ENCODE results near the gene FAM47C.
"Not testable (repeated sequence)": the region's sequence is repeated elsewhere in the genome, so short reads cannot be mapped to it uniquely, and the experiment has no call there.

Gene FAM47C

GRCh38 chrX:37008182-37008581 lies at the start of gene FAM47C:
Gene FAM47C (plus strand): TSS chrX:37008366. CDS start chrX:37008411, 45 bp downstream.
- FAIRE-seq: not testable (repeated sequence)

GRCh38 chrX:36961590-36961989 lies 46.6 kb upstream of the FAM47C start:
- FAIRE-seq: no peak
- DNase-seq (ENCODE audit: low spot score): no peak

More at GRCh38 chrX:37008182-37008581, at the start of gene FAM47C:
- DNase-seq (ENCODE audit: low spot score): not testable (repeated sequence)

DNA sequence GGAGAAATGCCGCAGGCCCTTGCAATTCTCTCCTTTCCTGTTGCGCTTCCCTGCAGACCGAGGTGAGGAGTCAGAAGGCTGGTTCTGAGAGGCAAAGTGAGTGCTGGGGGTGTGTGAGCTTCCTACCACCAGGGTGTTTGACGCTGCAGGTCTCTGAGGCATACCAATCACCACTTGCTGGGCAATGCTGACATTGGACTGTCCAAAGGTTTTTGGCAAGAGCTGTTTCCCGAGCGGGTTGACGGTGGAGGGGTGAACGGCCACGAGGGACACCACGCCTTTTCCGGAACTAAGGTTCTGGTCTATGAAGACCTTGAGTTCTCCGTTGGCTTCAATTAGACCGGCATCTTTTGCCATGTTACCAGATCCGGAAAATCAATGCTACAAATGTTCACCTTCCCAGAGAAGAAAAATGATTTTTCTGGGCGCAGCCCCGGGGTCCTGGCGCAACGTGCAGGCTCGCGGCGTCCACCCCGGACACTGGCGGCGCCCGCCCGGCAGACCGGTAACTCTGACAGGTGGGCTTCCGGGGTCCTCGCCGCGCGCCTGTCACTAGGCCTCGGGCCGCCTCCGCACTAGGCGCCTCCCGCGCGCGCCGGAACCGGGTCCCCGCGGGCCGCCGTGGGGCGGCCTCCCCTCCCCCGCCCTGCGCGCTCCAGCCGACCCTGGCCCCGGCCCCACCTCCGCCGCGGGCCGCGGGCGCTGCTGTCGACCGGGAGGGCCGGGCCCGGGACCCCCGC lies 44.9 kb upstream of the FAM47C start:
- DNase-seq (ENCODE audit: low spot score): no peak
- no peak for FAIRE-seq

DNA sequence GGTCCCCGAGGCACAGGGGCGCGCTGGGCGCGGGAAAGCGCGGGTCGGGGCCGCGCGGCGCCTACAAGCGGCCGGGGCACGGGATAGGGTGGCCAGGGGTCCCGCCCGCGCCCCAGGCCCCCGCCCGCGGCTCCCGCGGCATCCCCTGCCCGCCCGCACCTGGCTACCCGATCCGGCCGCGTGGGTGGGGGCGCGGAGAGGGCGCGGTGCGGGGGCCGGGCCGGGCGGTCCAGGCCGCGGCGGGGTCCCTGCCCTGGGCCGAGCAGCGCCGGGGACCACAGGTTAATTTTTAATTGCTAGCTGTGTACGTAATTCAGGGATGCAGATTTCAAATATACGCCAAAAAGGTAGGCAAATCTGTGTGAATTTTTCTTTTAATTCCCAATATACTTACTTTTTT lies 44.3 kb upstream of the FAM47C start:
- FAIRE-seq (no peak), DNase-seq (ENCODE audit: low spot score) (no peak)

- DNase-seq (ENCODE audit: low spot score): no peak
- FAIRE-seq: no peak
Measured at GRCh38 chrX:36973575-36973974, 34.6 kb upstream of the FAM47C start.

DNA sequence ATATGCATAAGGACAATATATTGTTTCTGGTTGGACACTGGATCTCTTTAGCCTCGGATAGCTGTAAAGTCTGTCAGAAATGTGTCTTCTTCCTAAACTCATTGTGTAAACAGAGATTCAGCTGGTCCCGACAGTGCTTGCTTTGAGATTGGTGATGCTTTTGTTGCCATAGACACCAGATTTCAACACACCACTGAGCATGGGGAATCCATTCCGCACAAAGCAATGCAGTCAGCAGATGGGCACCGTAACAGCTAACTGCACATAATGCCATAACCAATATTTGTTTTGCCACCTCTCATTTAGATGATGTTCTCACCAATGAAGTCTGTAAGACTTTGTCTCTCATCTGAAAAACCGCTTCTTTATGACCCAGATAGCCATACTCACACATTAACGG lies 33.3 kb upstream of the FAM47C start:
- FAIRE-seq (no peak), DNase-seq (ENCODE audit: low spot score) (no peak)

- DNase-seq (ENCODE audit: low spot score) (peak; percentile 39), FAIRE-seq (peak; percentile 77)
Measured at GRCh38 chrX:36978886-36979285, 29.3 kb upstream of the FAM47C start.

DNA sequence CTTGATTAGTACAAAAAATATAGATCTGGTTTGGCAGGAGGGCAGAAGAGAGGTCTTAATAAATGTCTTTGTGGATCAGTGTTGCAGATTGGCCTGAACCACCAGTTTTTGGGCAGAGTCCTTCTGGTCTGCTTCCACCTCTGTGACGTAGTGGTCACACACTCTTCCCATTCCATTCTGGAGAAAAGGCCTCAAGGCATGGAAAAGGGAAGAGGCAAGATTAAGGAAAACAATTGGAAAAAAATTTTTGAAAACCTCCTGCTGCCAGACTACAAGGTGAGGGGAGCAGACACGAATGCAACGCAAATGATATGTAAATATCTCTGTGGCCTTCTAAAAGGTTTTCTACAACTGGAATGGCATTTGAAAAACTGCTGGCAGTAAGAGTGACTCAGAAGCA lies 24.3 kb upstream of the FAM47C start:
- FAIRE-seq (no peak), DNase-seq (ENCODE audit: low spot score) (no peak)

DNA sequence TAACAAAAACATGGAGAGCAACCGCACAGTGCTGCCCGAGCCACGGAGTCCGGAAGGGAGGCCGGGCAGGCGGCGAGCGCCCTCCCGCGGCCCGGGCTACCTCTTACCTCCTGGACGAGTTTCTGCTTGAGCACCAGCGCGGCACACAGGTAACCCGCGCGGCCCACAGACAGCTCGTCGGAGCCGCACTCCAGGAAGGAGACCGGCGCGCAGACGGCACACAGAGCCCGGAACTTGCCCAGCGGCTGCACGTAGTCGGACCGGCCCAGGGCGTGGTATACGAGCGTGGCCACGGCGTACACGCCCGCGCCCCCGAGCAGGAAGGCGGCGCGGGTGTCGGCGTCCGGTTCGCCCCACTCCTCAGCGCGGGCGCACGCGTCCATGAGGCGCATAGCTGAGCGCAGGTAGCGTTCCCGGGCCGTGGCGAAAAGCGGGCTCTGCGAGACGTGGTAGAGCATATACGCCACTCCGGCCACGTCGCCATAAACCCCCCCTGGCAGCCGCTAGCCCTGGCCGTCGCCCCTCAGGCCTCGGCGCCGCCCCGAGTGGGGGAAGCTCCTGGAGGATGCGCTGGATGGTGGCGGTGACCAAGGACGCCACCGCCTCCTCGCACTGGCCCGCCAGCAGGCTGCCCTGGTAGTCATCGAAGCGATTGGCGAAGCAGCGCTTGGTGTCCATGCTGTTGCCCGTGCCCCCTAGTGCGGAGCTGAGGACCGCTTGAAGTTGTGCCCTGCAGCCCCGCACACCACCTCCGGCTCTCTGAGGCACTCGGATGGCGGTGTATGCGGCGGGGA lies 22.6 kb upstream of the FAM47C start:
- not testable (repeated sequence) for FAIRE-seq

DNA sequence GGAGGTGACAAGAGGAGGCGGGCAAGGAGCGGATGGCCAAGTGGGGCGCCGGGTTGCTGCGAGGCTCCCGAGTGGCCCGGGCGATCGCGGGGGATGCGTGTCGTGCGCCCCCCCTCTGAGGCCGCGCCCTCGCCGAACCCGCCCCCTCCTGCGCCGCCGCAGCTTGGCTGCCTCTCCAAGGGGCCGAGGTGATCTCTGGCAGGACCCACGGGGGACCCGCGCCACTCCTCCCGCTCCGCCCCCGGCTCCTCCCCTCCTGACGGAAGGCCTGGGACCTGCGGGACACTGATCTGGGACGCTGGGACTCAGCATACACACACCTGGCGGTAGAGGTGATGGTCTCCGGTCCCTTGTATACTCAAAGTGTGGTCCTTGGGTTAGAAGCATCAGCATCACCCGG lies 21.9 kb upstream of the FAM47C start:
- FAIRE-seq (no peak), DNase-seq (ENCODE audit: low spot score) (no peak)

More for the DNA sequence above, 22.6 kb upstream of the FAM47C start:
- not testable (repeated sequence) for DNase-seq (ENCODE audit: low spot score)

GRCh38 chrX:36987212-36987611 lies 21.0 kb upstream of the FAM47C start:
- FAIRE-seq; DNase-seq (ENCODE audit: low spot score): not testable (repeated sequence)

DNA sequence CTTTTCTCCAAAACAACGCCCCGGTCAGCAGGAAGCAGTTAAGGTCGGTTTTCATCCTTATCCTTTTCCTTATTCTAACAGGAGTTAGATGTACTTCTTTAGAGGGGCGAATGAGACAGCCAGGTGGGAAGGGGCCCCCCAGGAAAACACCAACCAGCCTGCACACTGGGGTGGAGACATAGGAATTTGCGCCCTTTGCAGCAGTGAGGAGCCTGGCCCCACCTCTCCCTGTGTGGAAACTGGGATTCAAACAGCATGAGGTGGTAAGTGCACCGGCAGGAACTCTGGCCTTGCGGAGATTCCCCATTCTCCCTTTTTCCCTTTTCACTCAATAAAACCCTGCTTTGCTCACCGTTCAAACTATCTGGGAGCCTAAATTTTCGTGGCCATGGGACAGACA lies 8.0 kb upstream of the FAM47C start:
- FAIRE-seq (no peak), DNase-seq (ENCODE audit: low spot score) (no peak)

- no peak for DNase-seq (ENCODE audit: low spot score)
- no peak for FAIRE-seq
Measured at GRCh38 chrX:37010496-37010895, 2.3 kb downstream of the FAM47C start.

DNA sequence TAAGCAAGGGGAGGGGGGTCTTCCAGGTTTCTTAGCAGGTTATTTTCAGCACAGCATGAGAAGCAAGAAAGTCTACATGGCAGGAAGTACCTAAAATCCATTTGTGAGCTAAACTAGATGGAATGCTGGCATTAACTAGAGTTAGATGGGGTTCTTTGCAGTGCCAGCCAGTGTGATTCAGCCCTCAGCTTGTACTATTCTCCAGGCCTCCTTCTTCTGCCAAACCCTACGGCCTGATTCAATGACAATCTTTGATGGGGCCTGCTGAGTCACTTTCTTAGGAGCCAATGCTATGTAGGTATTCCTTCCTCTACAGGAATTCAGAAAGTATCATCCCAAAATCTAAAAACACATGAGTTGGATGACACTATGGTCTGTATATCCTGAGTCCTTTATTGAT lies 26.1 kb downstream of the FAM47C start:
- FAIRE-seq; DNase-seq (ENCODE audit: low spot score): not testable (repeated sequence)

DNA sequence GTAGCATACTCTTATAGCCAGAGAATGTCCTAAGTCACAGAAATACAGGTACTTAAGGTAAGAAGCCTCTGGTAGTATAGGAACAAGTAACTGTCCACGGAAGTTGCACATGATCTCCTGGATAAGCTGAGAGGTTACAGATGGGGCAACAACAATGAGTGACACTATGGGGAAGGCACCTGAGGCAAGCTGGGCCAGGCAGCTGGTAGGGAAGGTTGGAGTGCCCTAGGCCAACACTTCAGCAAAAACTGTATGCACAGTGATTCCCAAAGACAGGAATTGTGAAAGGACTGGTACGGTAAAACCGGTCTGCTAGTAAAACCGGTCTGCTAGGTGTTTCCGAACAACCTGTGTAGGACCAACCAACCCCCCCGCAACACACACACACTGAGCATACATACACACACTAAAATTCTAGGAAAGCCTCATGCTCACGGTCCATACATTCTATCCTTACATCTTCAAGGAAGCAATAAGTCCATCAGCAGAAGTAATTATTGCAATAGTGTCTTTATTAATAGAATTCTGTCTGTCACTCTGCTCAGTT lies 28.6 kb downstream of the FAM47C start:
- not testable (repeated sequence) for DNase-seq (ENCODE audit: low spot score)

GRCh38 chrX:37038814-37039213 lies 30.6 kb downstream of the FAM47C start:
- not testable (repeated sequence) for FAIRE-seq; DNase-seq (ENCODE audit: low spot score)

More for the DNA sequence above, 28.6 kb downstream of the FAM47C start:
- FAIRE-seq: not testable (repeated sequence)

DNA sequence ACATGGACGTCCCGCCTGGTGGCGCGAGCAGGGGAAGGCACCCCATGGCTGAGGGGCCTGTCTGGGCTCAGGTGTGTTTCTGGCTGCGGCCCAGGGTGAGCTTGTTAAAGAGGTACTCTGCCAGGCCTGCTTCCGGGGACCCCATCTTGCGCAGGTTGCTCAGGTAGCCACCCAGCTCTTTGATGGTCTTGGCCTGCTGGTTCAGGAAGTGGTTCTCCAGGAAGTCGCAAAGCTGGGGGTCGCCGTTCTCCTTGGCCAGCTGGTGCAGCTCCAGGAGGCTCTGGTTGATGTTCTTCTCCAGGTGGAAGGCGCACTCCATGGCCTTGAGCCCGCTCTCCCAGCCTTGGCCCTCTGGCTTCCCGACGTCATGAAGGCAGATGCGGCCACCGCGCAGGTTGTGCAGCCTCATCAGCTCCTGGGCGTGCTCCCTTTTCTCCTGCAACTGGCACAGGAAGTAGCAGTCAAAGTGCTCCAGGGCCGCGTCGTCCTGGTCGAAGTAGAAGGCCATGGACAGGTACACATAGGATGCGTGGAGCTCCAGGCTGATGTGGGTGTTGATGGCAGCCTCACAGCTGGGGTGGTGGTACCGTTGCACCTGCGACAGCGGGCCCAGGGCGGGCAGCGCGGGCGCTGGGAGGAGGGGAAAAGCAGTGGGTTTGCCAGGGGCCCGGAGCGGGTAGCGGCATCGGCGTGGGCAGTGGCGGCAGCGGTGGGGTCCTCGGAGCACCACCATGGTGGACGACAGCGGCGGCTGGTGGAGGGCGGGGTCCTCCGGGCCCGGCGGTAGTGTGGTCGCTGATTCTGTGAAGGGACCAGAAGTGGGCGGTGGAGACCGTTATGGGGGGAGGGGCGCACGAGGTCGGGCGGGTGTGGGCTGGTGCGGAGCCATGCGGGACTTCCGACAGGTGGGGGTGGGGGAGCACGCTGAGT lies 35.1 kb downstream of the FAM47C start:
- FAIRE-seq: not testable (repeated sequence)

DNA sequence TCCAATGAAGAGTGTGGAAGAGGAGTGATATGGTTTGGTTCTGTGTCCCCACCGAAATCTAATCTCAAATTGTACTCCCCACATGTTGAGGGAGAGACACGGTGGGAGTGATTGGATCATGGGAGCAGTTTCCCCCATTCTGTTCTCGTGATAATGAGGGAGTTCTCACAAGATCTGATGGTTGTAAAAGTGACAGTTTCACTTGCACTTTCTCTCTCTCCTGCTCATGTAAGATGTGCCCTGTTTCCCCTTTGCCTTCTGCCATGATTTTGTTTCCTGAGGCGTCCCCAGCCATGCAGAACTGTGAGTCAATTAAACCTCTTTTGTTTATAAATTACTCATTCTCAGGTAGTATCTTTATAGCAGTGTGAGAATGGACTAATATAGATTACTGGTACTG lies 39.6 kb downstream of the FAM47C start:
- FAIRE-seq (no peak), DNase-seq (ENCODE audit: low spot score) (no peak)

More for the DNA sequence above, 35.1 kb downstream of the FAM47C start:
- DNase-seq (ENCODE audit: low spot score): not testable (repeated sequence)

DNA sequence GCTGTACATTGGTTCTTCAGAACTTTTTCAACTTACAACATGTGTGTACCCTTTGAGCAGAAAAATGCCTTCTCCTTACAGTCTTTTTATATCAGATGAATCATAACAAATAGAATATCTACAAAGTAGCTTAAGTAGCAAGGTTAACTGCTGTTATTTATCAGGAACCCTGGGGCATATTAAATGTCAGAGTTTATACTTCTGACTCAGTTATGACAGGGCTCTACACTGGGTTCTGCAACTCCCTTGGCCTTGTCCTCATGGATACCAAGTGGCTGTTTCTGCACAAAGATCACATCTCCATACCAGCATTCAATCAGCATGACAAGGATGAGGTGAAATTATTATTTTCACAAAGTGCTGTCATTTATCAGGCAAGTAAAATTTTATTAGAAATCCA lies 49.4 kb downstream of the FAM47C start:
- DNase-seq (ENCODE audit: low spot score); FAIRE-seq: not testable (repeated sequence)

GRCh38 chrX:37060999-37061398 lies 52.8 kb downstream of the FAM47C start:
- FAIRE-seq: no peak
- DNase-seq (ENCODE audit: low spot score): peak; percentile 6
